Measurements from ENCODE around the gene NIP7.

The NIP7 gene

DNA sequence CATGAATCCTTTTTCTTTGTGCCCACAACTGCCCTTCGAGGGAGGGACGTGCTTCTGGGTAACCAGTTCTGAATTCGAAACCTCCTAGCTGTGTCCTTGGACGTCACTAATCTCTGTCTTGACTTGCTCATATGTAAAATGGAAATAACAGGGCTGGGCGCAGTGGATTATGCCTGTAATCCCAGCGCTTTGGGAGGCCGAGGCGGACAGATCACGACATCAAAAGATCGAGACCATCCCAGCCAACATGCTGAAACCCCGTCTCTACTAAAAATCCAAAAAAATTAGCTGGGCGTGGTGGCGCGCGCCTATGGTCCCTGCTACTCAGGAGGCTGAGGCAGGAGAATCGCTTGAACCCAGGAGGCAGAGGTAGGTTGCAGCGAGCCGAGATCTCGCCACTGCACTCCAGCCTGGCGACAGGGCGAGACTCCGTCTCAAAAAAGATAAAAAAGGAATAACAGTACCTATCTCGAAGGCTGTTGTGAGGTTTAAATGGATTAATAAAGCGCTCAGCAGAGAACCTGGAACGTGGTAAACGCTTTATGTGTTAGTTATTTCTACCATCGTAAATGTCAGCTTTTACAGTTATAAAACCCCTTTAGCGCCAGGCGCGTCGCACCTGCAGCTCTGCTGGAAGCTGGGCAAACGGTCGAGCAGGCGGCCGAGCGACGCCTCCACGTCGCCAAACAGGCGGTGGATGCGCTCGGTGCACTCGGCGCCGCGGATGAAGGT, 849 bp upstream of the NIP7 start:
- peak overlapping the region; percentile 83 to 94 for H3K4me3 ChIP-seq (ENCODE audit: low read length in 2 of 2)
- H3K36me3 ChIP-seq (ENCODE audit: control insufficient read depth in 2 of 2, insufficient read depth in 2 of 2, low read length in 2 of 2) = peaks cover 35 to 45% of the 10 kb centered on the region in 2 donors
- peak overlapping the region; percentile 87 for H3K27ac ChIP-seq (ENCODE audit: low read depth in 2 of 2, low read length in 2 of 2)
- H3K9ac ChIP-seq (ENCODE audit: low read depth in 1 of 2, low read length in 2 of 2) = peak overlapping the region; percentile 65 to 84
- no peaks in the 10 kb centered on the region for H3K9me3 ChIP-seq (ENCODE audit: control insufficient read depth in 2 of 2, low read length in 2 of 2)
- no peaks in the 10 kb centered on the region for H3K27me3 ChIP-seq (ENCODE audit: control insufficient read depth in 2 of 2, insufficient read depth in 2 of 2, low read length in 2 of 2)
- H3K4me1 ChIP-seq (ENCODE audit: control insufficient read depth in 2 of 2, insufficient read depth in 2 of 2, low read length in 2 of 2) = peaks cover 14 to 18% of the 10 kb centered on the region in 2 donors

DNA sequence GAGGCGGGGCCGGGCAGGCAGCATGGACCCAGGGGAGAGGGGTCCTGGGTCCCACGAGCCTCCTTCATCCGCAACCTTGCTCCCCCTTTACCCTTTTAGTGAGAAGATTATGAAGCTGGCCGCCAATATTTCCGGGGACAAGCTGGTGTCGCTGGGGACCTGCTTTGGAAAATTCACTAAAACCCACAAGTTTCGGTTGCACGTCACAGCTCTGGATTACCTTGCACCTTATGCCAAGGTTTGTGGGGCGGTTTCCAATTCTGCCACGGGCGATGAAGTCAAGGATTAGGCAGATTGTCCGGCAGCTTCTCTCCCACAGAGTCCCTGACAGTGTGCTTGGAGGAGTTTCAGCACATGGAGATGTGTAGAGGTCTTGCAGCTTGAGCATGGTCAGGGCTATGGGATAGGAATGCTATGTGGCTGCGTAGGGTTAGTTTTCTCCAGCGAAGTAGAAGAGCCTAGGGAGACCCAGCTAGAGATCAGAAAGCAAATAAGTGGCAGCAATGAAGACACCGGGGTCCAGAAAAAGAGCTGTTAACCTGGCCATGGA, 598 bp downstream of the NIP7 start:
- H3K4me1 ChIP-seq (ENCODE audit: control insufficient read depth in 2 of 2, insufficient read depth in 2 of 2, low read length in 2 of 2) = peaks cover 14 to 18% of the 10 kb centered on the region in 2 donors
- peak overlapping the region; percentile 87 for H3K27ac ChIP-seq (ENCODE audit: low read depth in 2 of 2, low read length in 2 of 2)
- H3K9ac ChIP-seq (ENCODE audit: low read depth in 1 of 2, low read length in 2 of 2) = peak overlapping the region; percentile 65 to 84
- no peaks in the 10 kb centered on the region for H3K27me3 ChIP-seq (ENCODE audit: control insufficient read depth in 2 of 2, insufficient read depth in 2 of 2, low read length in 2 of 2)
- no peaks in the 10 kb centered on the region for H3K9me3 ChIP-seq (ENCODE audit: control insufficient read depth in 2 of 2, low read length in 2 of 2)
- peak overlapping the region; percentile 83 to 94 for H3K4me3 ChIP-seq (ENCODE audit: low read length in 2 of 2)
- peaks cover 22 to 30% of the 10 kb centered on the region in 2 donors for H3K36me3 ChIP-seq (ENCODE audit: control insufficient read depth in 2 of 2, insufficient read depth in 2 of 2, low read length in 2 of 2)

DNA sequence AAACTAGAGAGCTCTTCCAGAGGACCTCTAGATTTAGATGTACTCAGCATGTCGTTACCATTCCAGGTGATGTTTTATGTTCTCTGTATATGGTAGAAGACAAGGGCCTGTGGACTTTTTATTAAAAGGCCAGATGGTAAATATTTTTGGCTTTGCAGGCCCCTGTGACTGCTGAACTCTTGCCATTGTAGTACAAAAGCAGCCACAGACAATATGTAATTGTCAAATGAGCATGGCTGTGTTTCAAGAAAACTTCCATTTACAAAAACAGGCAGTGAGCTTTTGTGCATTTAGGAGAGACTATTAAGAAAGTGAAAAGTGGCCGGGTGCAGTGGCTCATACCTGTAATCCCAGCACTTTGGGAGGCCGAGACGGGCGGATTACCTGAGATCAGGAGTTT, 4.6 kb downstream of the NIP7 start:
- Histone ChIP-seq H3K27me3 (ENCODE audit: control insufficient read depth in 2 of 2, insufficient read depth in 2 of 2, low read length in 2 of 2) (no peaks in the 10 kb centered on the region), H3K4me3 (ENCODE audit: low read length in 2 of 2) (no peak overlapping the region), H3K4me1 (ENCODE audit: control insufficient read depth in 2 of 2, insufficient read depth in 2 of 2, low read length in 2 of 2) (peaks cover 7 to 8% of the 10 kb centered on the region in 2 donors), H3K36me3 (ENCODE audit: control insufficient read depth in 2 of 2, insufficient read depth in 2 of 2, low read length in 2 of 2) (peaks cover 12 to 23% of the 10 kb centered on the region in 2 donors), H3K9ac (ENCODE audit: low read depth in 1 of 2, low read length in 2 of 2) (no peak overlapping the region), H3K9me3 (ENCODE audit: control insufficient read depth in 2 of 2, low read length in 2 of 2) (no peaks in the 10 kb centered on the region), H3K27ac (ENCODE audit: low read depth in 2 of 2, low read length in 2 of 2) (no peak overlapping the region)

GRCh38 chr16:69345923-69346322, 6.4 kb downstream of the NIP7 start:
- Histone ChIP-seq H3K9me3 (ENCODE audit: control insufficient read depth in 2 of 2, low read length in 2 of 2) (no peaks in the 10 kb centered on the region), H3K4me3 (ENCODE audit: low read length in 2 of 2) (no peak overlapping the region), H3K36me3 (ENCODE audit: control insufficient read depth in 2 of 2, insufficient read depth in 2 of 2, low read length in 2 of 2) (peaks cover 16 to 29% of the 10 kb centered on the region in 2 donors), H3K27me3 (ENCODE audit: control insufficient read depth in 2 of 2, insufficient read depth in 2 of 2, low read length in 2 of 2) (no peaks in the 10 kb centered on the region), H3K27ac (ENCODE audit: low read depth in 2 of 2, low read length in 2 of 2) (no peak overlapping the region), H3K4me1 (ENCODE audit: control insufficient read depth in 2 of 2, insufficient read depth in 2 of 2, low read length in 2 of 2) (peaks cover 0 to 6% of the 10 kb centered on the region in 2 donors), H3K9ac (ENCODE audit: low read depth in 1 of 2, low read length in 2 of 2) (no peak overlapping the region)

DNA sequence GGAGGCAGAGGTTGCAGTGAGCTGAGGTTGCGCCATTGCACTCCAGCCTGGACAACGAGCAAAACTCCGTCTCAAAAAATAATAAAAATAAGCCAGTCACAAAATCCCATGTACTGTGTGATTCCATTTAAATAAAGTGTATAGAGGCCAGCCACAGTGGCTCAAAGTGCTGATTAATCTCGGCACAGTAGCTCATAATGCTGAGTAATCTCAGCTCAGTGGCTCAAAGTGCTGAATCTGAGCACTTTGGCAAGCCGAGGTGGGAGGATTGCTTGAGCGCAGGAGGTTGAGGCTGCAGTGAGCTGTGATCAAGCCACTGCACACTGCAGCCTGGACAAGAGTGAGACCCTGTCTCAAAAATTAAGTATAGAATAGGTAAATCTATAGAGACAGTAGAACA, 7.1 kb downstream of the NIP7 start:
- Histone ChIP-seq H3K27ac (ENCODE audit: low read depth in 2 of 2, low read length in 2 of 2) (no peak overlapping the region), H3K4me1 (ENCODE audit: control insufficient read depth in 2 of 2, insufficient read depth in 2 of 2, low read length in 2 of 2) (peaks cover 0 to 13% of the 10 kb centered on the region in 2 donors), H3K9ac (ENCODE audit: low read depth in 1 of 2, low read length in 2 of 2) (no peak overlapping the region), H3K27me3 (ENCODE audit: control insufficient read depth in 2 of 2, insufficient read depth in 2 of 2, low read length in 2 of 2) (no peaks in the 10 kb centered on the region), H3K9me3 (ENCODE audit: control insufficient read depth in 2 of 2, low read length in 2 of 2) (no peaks in the 10 kb centered on the region), H3K4me3 (ENCODE audit: low read length in 2 of 2) (no peak overlapping the region), H3K36me3 (ENCODE audit: control insufficient read depth in 2 of 2, insufficient read depth in 2 of 2, low read length in 2 of 2) (peaks cover 10 to 21% of the 10 kb centered on the region in 2 donors)

GRCh38 chr16:69348222-69348621, 8.7 kb downstream of the NIP7 start:
- H3K27me3 ChIP-seq (ENCODE audit: control insufficient read depth in 2 of 2, insufficient read depth in 2 of 2, low read length in 2 of 2) = no peaks in the 10 kb centered on the region
- peaks cover 8 to 14% of the 10 kb centered on the region in 2 donors for H3K36me3 ChIP-seq (ENCODE audit: control insufficient read depth in 2 of 2, insufficient read depth in 2 of 2, low read length in 2 of 2)
- peaks cover 0 to 17% of the 10 kb centered on the region in 2 donors for H3K4me1 ChIP-seq (ENCODE audit: control insufficient read depth in 2 of 2, insufficient read depth in 2 of 2, low read length in 2 of 2)
- no peak overlapping the region for H3K9ac ChIP-seq (ENCODE audit: low read depth in 1 of 2, low read length in 2 of 2)
- no peaks in the 10 kb centered on the region for H3K9me3 ChIP-seq (ENCODE audit: control insufficient read depth in 2 of 2, low read length in 2 of 2)
- no peak overlapping the region for H3K27ac ChIP-seq (ENCODE audit: low read depth in 2 of 2, low read length in 2 of 2)
- H3K4me3 ChIP-seq (ENCODE audit: low read length in 2 of 2) = no peak overlapping the region

DNA sequence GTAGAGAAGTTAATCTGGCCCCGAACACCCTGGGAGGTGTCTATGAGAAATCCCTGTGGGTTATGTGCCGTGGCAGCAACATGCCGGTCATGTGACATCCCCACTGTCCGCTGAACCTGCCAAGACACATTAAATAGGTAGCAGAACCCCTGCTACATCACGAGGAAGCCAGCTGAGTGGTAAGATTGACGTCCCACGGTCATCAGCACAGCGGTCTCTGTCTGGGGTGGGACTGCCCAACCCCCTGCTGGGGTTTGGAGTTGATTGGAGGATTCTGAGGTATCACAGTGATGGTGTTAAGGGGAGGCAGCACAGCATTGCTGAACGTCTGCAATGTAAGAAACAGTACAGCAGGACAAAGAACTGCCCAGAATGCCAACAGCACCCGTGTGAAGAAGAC, 10.0 kb downstream of the NIP7 start:
- Histone ChIP-seq H3K9ac (ENCODE audit: low read depth in 1 of 2, low read length in 2 of 2) (no peak overlapping the region), H3K27me3 (ENCODE audit: control insufficient read depth in 2 of 2, insufficient read depth in 2 of 2, low read length in 2 of 2) (no peaks in the 10 kb centered on the region), H3K4me3 (ENCODE audit: low read length in 2 of 2) (no peak overlapping the region), H3K4me1 (ENCODE audit: control insufficient read depth in 2 of 2, insufficient read depth in 2 of 2, low read length in 2 of 2) (peaks cover 0 to 17% of the 10 kb centered on the region in 2 donors), H3K27ac (ENCODE audit: low read depth in 2 of 2, low read length in 2 of 2) (no peak overlapping the region), H3K36me3 (ENCODE audit: control insufficient read depth in 2 of 2, insufficient read depth in 2 of 2, low read length in 2 of 2) (peaks cover 4 to 10% of the 10 kb centered on the region in 2 donors), H3K9me3 (ENCODE audit: control insufficient read depth in 2 of 2, low read length in 2 of 2) (no peaks in the 10 kb centered on the region)

DNA sequence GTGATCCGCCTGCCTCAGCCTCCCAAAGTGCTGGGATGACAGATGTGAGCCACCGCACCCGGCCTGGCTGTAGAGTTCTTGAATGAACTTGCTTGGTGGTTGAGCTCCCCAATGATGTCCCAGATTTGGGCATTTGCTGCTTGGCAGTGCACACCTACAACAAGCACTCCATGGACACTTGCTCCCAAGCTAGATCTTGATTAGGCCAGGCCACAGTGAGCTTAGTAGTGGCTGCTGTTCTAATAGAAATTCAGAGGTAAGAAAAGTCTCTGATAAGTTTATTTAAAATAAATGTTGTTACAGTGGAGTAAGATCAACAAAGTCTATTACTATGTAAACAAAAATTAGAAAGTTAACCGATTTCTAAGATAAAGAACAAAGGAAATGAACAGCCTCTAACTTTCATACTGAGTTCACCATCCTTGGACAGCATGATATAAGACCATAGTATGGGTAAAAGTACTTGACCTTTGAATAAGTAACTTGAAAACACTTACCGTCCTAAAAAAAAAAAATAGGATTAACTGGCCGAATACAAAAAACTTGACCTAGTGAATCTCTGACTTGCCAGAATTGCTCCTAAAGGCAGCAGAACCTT, 11.1 kb downstream of the NIP7 start:
- H3K27me3 ChIP-seq (ENCODE audit: control insufficient read depth in 2 of 2, insufficient read depth in 2 of 2, low read length in 2 of 2) = no peaks in the 10 kb centered on the region
- peaks cover 0 to 17% of the 10 kb centered on the region in 2 donors for H3K4me1 ChIP-seq (ENCODE audit: control insufficient read depth in 2 of 2, insufficient read depth in 2 of 2, low read length in 2 of 2)
- no peaks in the 10 kb centered on the region for H3K9me3 ChIP-seq (ENCODE audit: control insufficient read depth in 2 of 2, low read length in 2 of 2)
- peak overlapping the region in 1 of 2 donors; percentile 23 for H3K4me3 ChIP-seq (ENCODE audit: low read length in 2 of 2)
- H3K27ac ChIP-seq (ENCODE audit: low read depth in 2 of 2, low read length in 2 of 2) = no peak overlapping the region
- H3K36me3 ChIP-seq (ENCODE audit: control insufficient read depth in 2 of 2, insufficient read depth in 2 of 2, low read length in 2 of 2) = peaks cover 4 to 17% of the 10 kb centered on the region in 2 donors
- H3K9ac ChIP-seq (ENCODE audit: low read depth in 1 of 2, low read length in 2 of 2) = no peak overlapping the region

GRCh38 chr16:69351309-69352027, 11.9 kb downstream of the NIP7 start, which contains the start of gene TMED6:
TMED6 (minus strand) TSS chr16:69351786; CDS start chr16:69351753, 33 bp downstream.
- H3K9ac ChIP-seq (ENCODE audit: low read depth in 1 of 2, low read length in 2 of 2) = peak within 1 kb of the TSS; percentile 0 to 9
- peak within 1 kb of the TSS; percentile 11 to 60 for H3K4me3 ChIP-seq (ENCODE audit: low read length in 2 of 2)
- no peaks in the 10 kb centered on the region for H3K27me3 ChIP-seq (ENCODE audit: control insufficient read depth in 2 of 2, insufficient read depth in 2 of 2, low read length in 2 of 2)
- H3K4me1 ChIP-seq (ENCODE audit: control insufficient read depth in 2 of 2, insufficient read depth in 2 of 2, low read length in 2 of 2) = peaks cover 0 to 17% of the 10 kb centered on the region in 2 donors
- H3K9me3 ChIP-seq (ENCODE audit: control insufficient read depth in 2 of 2, low read length in 2 of 2) = no peaks in the 10 kb centered on the region
- H3K36me3 ChIP-seq (ENCODE audit: control insufficient read depth in 2 of 2, insufficient read depth in 2 of 2, low read length in 2 of 2) = peaks cover 10 to 25% of the 10 kb centered on the region in 2 donors
- H3K27ac ChIP-seq (ENCODE audit: low read depth in 2 of 2, low read length in 2 of 2) = peak within 1 kb of the TSS; percentile 60 to 70

Measured in mucosa of rectum (tissue), 2 donors.